HepG2 (cell line): Measurements from ENCODE around the gene LRPPRC. TPM values are rescaled to one million over a fixed set of nuclear protein-coding genes. Genes with fewer than 3 reads are reported as not detected.
A peak's percentile ranks its signal among the peaks of the same experiment; 100 is the strongest.

Experiments used
- ARNTL ChIP-seq: sonication (generic); formaldehyde crosslinking; IDR thresholded peaks from 2 replicates; pipeline ENCODE4 v1.4.0; 2020; ENCODE audit warnings: mild to moderate bottlenecking, missing genetic modification reagents
- BCL6 ChIP-seq: IDR thresholded peaks from 2 replicates; pipeline ENCODE4 v1.6.1; 2016; ENCODE audit warnings: missing genetic modification reagents, missing compliant biosample characterization
- BRCA1 ChIP-seq: sonication (generic); formaldehyde crosslinking; IDR thresholded peaks from 2 replicates; pipeline ENCODE4 v1.4.0; 2020; ENCODE audit warnings: missing genetic modification reagents
- CBX2 ChIP-seq, 2 experiments: fragments of 200-600 bp in 1 of 2; sonication (generic); formaldehyde crosslinking in 1 of 2; IDR thresholded peaks; 2 replicates each; pipeline versions ENCODE4 v1.7.0 to v1.8.1; 2018 to 2022; ENCODE audit warnings: low read depth in 2 of 2, low read length in 1 of 2, mild to moderate bottlenecking in 1 of 2, missing genetic modification reagents in 1 of 2
- GATAD2A ChIP-seq: IDR thresholded peaks from 2 replicates; pipeline ENCODE4 v1.6.1; 2016
- HMGXB4 ChIP-seq, 2 experiments: sonication (generic) in 1 of 2; formaldehyde crosslinking in 1 of 2; IDR thresholded peaks; 2 replicates each; pipeline versions ENCODE4 v1.4.0 to v1.6.1; 2018 to 2020; ENCODE audit warnings: missing genetic modification reagents in 2 of 2, borderline replicate concordance in 1 of 2, low read depth in 1 of 2, mild to moderate bottlenecking in 1 of 2, missing biosample characterization in 1 of 2
- HOXA7 ChIP-seq: sonication (generic); formaldehyde crosslinking; IDR thresholded peaks from 2 replicates; pipeline ENCODE4 v1.8.1; 2022; ENCODE audit warnings: mild to moderate bottlenecking, missing genetic modification reagents, moderate library complexity
- MED1 ChIP-seq: sonication (generic); formaldehyde crosslinking; IDR thresholded peaks from 2 replicates; pipeline ENCODE4 v1.4.0; 2020; ENCODE audit warnings: missing genetic modification reagents
- MTERF4 ChIP-seq: sonication (generic); formaldehyde crosslinking; IDR thresholded peaks from 2 replicates; pipeline ENCODE4 v1.8.0; 2023; ENCODE audit warnings: mild to moderate bottlenecking, missing genetic modification reagents
- NR1H2 ChIP-seq: sonication (generic); formaldehyde crosslinking; IDR thresholded peaks from 2 replicates; pipeline ENCODE4 v1.8.1; 2022; ENCODE audit warnings: low read depth, missing genetic modification reagents, borderline replicate concordance
- NR2F6 ChIP-seq, 2 experiments: IDR thresholded peaks; 2 replicates each; pipeline ENCODE4 v1.6.1; 2016; ENCODE audit warnings: antibody characterized with exemption in 1 of 2, mild to moderate bottlenecking in 1 of 2
- TARDBP ChIP-seq: sonication (generic); formaldehyde crosslinking; IDR thresholded peaks from 2 replicates; pipeline ENCODE4 v1.8.0; 2022; ENCODE audit warnings: mild to moderate bottlenecking, missing genetic modification reagents
- TOE1 ChIP-seq: sonication (generic); formaldehyde crosslinking; IDR thresholded peaks from 2 replicates; pipeline ENCODE4 v1.4.0; 2020; ENCODE audit warnings: mild to moderate bottlenecking, missing genetic modification reagents
- ZBTB2 ChIP-seq: sonication (generic); formaldehyde crosslinking; IDR thresholded peaks from 2 replicates; pipeline ENCODE4 v1.8.0; 2022; ENCODE audit warnings: low read depth, missing genetic modification reagents
- ZNF251 ChIP-seq: sonication (generic); formaldehyde crosslinking; IDR thresholded peaks from 2 replicates; pipeline ENCODE4 v1.9.0; 2021; ENCODE audit warnings: mild to moderate bottlenecking, missing genetic modification reagents
- ZNF569 ChIP-seq: sonication (generic); formaldehyde crosslinking; IDR thresholded peaks from 2 replicates; pipeline ENCODE4 v1.5.0; 2020; ENCODE audit warnings: mild to moderate bottlenecking, missing genetic modification reagents, moderate library complexity, borderline replicate concordance
- ZNF709 ChIP-seq: sonication (generic); formaldehyde crosslinking; IDR thresholded peaks from 2 replicates; pipeline ENCODE4 v1.5.0; 2020; ENCODE audit warnings: mild to moderate bottlenecking, missing genetic modification reagents
- ZNF710 ChIP-seq: sonication (generic); formaldehyde crosslinking; IDR thresholded peaks from 2 replicates; pipeline ENCODE4 v1.5.0; 2020; ENCODE audit warnings: mild to moderate bottlenecking, missing genetic modification reagents, borderline replicate concordance
- polyA plus RNA-seq, 8 experiments: library from polyadenylated mRNA; depleted of rRNA in 3 of 8; stranded (reverse) in 7 of 8; unstranded in 1 of 8; fragments of >200 nt; fragmentation: Illumina TruSeq in 4 of 8; extraction: Trizol in 4 of 8; gene quantifications; 2 replicates each; pipeline versions ENCODE4 v1.2.1 to v1.2.3, GENCODE V29; 2011 to 2016; ENCODE audit warnings: low read depth in 4 of 8, missing spikeins in 1 of 8, mixed read lengths in 1 of 8; ENCODE audit not compliant: insufficient read depth in 1 of 8
- total RNA-seq, 5 experiments: library from RNA; depleted of rRNA; stranded (reverse); fragments of >200 nt; fragmentation: Illumina TruSeq; extraction: Trizol; gene quantifications; 2 replicates each; pipeline ENCODE4 v1.2.3, GENCODE V29; 2016; ENCODE audit warnings: low read depth in 1 of 5
- TF ChIP-seq, protein P1 (sequence below): sonication (generic); formaldehyde crosslinking; conservative IDR thresholded peaks from 2 replicates; pipeline ENCODE4 v1.4.0; 2020; ENCODE audit warnings: missing genetic modification reagents
- TF ChIP-seq, protein P2 (sequence below): sonication (generic); formaldehyde crosslinking; IDR thresholded peaks from 2 replicates; pipeline ENCODE4 v1.5.0; 2020; ENCODE audit warnings: mild to moderate bottlenecking, low read depth, missing genetic modification reagents, borderline replicate concordance

LRPPRC gene
- total and polyA plus RNA-seq, 2 of the 13 experiments (the other 11 are each of a cell fraction or from before 2014, with no cell fraction given): 117 to 167 TPM

GRCh38 chr2:43838560-43839267 is 157.1 kb downstream of the LRPPRC start, which contains the start of the genes ABCG5 and ABCG8 (continued):
- TF ChIP-seq GATAD2A (CRISPR knock-in tag) (peak; percentile 53), ZNF710 (CRISPR knock-in tag) (peak; percentile 55; the same call in 1 of the 2 replicates), ZNF251 (CRISPR knock-in tag) (no peak), MTERF4 (peak; percentile 94), CBX2 (IDR thresholded peaks at IDR 0.05; ENCODE audit: low read depth, low read length) (no peak), CBX2 (CRISPR knock-in tag; IDR thresholded peaks at IDR 0.05; ENCODE audit: low read depth) (no peak), ARNTL (peak; percentile 29; the same call in 1 of the 2 replicates), HMGXB4 (CRISPR knock-in tag; IDR thresholded peaks at IDR 0.05; ENCODE audit: borderline replicate concordance in 1 of 2, low read depth in 1 of 2) (peak; percentile 25 to 79; a peak in 3 of 4 replicates), TOE1 (CRISPR knock-in tag) (0 out of 2 replicates have a peak, but pooled peaks have one; percentile 4), HOXA7 (no peak), TARDBP (CRISPR knock-in tag) (peak; percentile 74; the same call in 1 of the 2 replicates), BCL6 (CRISPR knock-in tag) (0 out of 2 replicates have a peak, but pooled peaks have one; percentile 17), BRCA1 (CRISPR knock-in tag) (0 out of 2 replicates have a peak, but pooled peaks have one; percentile 53), NR1H2 (peak; percentile 87; the same call in 1 of the 2 replicates), NR2F6 (IDR thresholded peaks at IDR 0.05) (peak; percentile 72), NR2F6 (CRISPR knock-in tag; IDR thresholded peaks at IDR 0.05) (peak; percentile 43; the same call in 1 of the 2 replicates), ZBTB2 (CRISPR knock-in tag) (no peak), ZNF569 (no peak), MED1 (CRISPR knock-in tag) (peak; percentile 48), ZNF709 (CRISPR knock-in tag) (peak; percentile 83)
- TF ChIP-seq, protein P1, sequence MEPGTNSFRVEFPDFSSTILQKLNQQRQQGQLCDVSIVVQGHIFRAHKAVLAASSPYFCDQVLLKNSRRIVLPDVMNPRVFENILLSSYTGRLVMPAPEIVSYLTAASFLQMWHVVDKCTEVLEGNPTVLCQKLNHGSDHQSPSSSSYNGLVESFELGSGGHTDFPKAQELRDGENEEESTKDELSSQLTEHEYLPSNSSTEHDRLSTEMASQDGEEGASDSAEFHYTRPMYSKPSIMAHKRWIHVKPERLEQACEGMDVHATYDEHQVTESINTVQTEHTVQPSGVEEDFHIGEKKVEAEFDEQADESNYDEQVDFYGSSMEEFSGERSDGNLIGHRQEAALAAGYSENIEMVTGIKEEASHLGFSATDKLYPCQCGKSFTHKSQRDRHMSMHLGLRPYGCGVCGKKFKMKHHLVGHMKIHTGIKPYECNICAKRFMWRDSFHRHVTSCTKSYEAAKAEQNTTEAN (CRISPR knock-in tag): peak; percentile 74; the same call in 1 of the 2 replicates
- TF ChIP-seq, protein P2, sequence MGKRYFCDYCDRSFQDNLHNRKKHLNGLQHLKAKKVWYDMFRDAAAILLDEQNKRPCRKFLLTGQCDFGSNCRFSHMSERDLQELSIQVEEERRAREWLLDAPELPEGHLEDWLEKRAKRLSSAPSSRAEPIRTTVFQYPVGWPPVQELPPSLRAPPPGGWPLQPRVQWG (CRISPR knock-in tag): 0 out of 2 replicates have a peak, but pooled peaks have one; percentile 19
